K562 treated with DMSO at 1 percent for 12 hours (cell line): ENCODE results near the gene C1orf35. TPM values are rescaled to one million over a fixed set of nuclear protein-coding genes. Genes with fewer than 3 reads are reported as not detected.

Experiments
- total RNA-seq: library from RNA; unstranded; fragments of 300-600 nt; gene quantifications from 2 replicates; pipeline ENCODE4 v1.2.3, GENCODE V29; 2022; ENCODE audit not compliant: insufficient read depth

C1orf35 gene
- 41.2 and 55.0 TPM in 2 replicates for total RNA-seq

DNA sequence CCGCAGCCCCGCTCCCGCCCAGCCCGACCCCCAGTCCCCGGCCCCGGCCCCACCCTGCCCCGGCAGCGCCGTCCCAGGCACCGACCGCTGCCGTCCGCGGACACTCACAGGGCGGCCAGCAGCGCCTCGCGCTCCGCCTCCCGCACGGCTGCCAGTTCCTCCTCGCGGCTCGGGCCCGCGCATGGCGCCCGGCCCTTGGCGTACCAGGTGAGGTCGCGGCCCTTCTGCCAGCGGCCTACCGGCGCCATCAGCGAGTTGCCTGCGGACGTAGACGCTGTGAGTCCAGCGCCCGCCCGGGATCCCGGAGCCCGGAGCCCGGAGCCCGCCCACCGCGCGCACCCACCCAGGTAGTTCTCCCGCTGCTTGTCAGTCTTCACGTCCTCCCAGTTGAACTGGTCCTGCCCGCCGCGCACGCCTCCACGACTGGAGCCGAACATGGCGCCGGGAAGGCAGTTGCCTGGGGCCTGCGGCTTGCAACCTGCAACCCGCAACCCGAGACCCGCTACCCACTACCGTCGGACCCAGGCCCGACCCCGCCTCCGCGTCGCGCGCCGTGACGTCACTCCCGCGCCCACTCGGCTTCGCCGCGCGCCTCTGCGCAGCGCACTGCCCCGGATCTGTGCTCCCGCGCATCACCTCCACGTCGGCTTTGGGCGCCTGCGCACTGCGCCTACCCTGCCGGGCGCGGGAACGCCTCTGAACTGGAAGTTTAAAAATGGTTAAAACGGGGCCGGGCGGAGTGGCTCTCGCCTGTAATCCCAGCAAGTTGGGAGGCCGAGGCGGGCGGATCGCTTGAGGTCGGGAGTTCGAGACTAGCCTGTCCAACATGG, at the start of gene C1orf35:
TSS of gene C1orf35 (minus strand) at position 535 of the 830 bp plus-strand sequence. CDS start at position 437, 98 bp downstream.

DNA sequence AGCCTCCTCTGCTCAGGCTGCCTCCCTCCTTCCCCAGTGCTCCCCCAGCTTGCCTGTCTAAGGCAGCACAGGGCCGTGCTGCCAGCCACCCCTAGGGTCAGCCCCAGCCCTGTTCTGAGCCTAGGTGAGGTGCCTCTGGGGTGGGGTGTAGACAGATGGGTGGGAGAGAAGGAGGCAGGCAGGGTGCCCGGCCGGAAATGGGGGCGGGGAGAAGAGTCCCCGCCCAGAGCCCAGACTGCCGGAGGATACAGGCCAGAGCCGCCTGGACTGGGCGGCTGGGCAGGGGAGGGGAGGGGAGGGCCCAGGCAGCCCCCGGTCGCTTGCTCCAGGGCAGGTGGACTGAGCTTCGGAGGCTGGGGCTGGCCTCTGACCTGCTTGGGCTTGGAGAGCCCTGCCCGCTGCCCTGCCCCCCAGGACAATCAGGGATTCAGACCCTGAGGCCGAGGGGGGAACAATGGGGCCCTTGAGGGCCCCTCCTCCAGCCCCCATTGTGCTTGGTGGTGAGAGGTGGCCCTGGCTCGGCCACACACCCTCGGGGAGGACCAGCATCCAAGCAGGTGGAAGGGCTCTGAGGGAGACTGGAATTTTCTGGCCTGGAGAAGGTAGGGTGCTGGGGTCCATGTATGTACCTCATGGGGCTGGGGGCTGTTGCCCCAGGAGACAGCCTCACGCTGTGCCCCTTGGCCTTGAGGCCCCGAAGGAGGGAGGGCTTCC, 46.4 kb upstream of the C1orf35 start, which contains the start of gene GJC2:
TSS of gene GJC2 (plus strand) at position 525 of the 714 bp plus-strand sequence. CDS start 7,829 bp downstream, outside the sequence.

DNA sequence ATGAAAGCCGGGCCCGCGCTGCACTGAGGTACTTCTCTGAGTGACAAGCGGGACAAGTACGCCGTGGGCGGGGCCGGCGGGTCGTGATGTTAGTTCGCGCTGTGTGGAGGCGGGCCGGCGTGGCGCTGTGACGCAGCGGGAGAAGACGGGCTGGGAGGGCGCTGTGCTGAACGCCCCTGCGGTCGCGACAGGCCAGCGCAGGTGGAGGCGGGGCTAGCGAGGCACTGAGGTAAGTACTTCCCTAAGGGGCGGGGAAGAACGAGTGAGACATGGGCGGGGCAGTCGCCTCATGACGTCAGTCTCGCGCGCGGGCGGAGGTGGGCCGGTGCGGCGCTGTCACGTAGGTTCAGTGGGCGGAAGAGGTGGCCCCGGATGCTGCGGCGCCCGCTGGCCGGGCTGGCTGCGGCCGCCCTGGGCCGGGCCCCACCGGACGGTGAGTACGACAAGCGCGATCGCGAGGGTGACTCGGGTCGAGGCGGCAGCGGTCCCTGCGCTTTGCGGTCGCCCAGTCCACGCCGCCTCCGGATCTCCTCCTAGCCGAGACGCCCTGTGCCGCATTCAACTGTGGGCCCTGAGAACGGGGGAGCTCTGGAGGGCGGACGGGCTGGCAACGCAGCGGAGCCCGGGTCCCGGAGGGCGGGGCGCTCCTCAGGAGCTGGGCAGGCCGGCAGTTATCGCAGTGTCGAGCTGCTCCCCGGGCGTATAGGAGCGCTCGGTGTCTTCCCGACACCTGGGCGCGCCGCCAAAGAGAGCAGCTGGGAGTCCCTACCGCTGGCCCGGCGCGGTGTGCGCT, 37.0 kb upstream of the C1orf35 start, which contains the start of gene GUK1:
TSS of gene GUK1 (plus strand) at position 349 of the 793 bp plus-strand sequence. CDS start at position 373, 24 bp downstream.

DNA sequence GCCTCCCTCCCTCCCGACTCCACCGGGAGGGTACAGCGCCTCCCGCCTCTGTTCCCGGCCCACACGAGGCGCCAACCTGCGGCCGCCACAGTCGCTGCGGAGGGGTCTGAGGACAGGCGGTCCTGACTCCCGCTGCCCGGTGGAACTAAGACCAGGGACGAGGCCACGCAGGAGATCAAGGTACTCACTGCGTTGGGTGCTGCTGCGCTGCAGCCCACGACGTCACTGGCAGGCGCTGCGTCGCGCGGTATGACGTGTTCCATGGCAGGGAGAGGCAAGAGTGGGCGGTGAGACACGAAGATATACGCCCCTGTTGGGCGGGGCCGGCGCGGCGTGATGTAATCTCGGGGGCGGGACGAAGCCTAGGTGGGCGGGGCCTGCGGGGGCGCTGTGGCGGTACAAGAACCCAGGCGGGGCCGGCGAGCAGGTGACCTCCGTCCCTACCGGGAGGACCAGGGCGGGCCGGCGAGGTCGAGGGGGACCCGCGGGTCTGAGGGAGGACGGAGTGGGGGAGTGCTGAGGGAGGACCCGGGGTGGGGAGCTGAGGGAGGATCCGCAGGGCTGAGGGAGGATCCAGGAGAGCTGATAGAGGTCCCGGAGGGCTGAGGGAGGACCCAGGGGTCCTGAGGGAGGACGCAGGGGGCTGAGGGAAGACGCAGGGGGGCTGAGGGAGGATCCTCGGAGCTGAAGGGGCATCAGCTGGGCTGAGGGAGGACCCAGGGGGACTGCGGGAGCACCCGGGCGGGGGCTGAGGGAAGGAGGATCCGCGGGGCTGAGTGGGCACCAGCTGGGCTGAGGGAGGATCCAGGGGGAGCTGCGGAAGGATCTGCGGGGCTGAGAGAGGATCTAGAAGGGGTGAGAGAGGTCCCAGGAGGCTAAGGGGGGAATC, 6.2 kb upstream of the C1orf35 start, which contains the start of gene MRPL55:
TSS of gene MRPL55 (minus strand) at position 227 of the 889 bp plus-strand sequence. CDS start 1,039 bp downstream, outside the sequence.

DNA sequence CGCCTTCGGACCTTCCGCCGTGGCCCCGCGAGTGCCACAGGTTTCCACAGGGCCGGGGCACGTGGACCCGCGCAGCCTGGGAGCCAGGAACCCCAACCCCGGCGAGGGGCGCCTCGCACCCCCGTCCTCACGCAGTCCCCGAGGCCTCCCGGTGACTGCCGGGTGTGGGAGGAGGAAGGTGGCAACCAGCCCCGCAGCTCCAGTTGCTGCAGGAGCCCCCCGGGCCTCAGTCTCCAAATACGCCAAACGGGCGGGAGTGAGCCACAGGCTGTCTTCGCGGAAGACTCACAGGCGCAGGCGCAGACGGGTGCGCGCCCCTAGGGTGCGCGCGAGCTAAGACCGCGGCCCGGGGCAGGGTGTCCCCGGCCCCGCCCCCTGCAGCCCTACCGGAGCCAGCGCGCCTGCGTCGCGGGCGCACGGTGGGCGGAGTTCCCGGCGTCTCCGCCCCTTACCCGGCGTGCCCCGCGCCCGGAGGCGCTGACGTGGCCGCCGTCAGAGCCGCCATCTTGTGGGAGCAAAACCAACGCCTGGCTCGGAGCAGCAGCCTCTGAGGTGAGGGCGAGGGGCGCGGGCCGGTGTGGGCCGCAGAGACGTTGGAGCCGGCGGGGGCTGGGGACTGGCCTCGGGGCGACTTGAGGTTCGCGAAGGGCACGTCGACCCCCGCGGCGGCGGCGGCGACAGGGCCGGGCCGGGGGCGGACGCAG, 20.8 kb downstream of the C1orf35 start, which contains the start of gene ARF1:
TSS of gene ARF1 (plus strand) at position 495 of the 704 bp plus-strand sequence. CDS start 14,407 bp downstream, outside the sequence.

Other genes with a start within 250 kb of the C1orf35 start
- 0.25 and 0.38 TPM in 2 replicates for gene WNT9A, start 155.4 kb downstream of the C1orf35 start, total RNA-seq
- gene WNT3A, start 96.3 kb downstream of the C1orf35 start, total RNA-seq: not detected in 2 replicates
- gene ARF1, start 20.6 kb downstream of the C1orf35 start, total RNA-seq: 456 and 567 TPM in 2 replicates
- gene MRPL55, start 6.0 kb upstream of the C1orf35 start, total RNA-seq: 122 and 168 TPM in 2 replicates
- gene GUK1, start 37.0 kb upstream of the C1orf35 start, total RNA-seq: 371 and 501 TPM in 2 replicates
- 0.65 and 0.74 TPM in 2 replicates for gene GJC2, start 46.6 kb upstream of the C1orf35 start, total RNA-seq
- gene IBA57, start 62.5 kb upstream of the C1orf35 start, total RNA-seq: 3.9 and 6.8 TPM in 2 replicates
- gene OBSCN, start 104.7 kb upstream of the C1orf35 start, total RNA-seq: 6.8 and 11.9 TPM in 2 replicates